ENCODE data around the gene MARCHF2. TPM values are rescaled to one million over a fixed set of nuclear protein-coding genes. Genes with fewer than 3 reads are reported as not detected.

MARCHF2 gene
- total RNA-seq, 1 donor from 2014 or later: 21.3 TPM

DNA sequence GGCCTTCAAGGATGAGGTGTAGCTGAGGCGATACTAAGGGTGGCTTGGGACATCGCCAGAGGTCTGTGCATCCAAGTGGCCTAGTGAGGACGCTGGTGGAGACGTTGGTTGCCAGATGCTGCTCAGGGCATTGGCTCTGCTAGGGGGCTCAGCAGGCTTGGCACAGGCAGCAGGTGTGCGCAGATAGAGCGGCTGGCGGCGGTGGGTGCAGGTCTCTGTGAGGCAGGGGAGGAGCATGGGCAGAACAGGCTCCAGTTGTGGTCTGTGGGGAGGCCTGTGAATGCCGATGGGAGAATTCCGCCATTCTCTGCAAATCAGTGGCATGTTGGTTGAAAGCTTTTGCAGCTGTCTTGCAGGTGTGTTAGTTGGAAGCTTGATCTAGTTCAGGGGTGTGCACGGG is 68.1 kb downstream of the MARCHF2 start:
- H3K27ac Mint-ChIP-seq: peak overlapping the region; percentile 74
- peaks cover 19% of the 10 kb centered on the region for H3K36me3 Mint-ChIP-seq (ENCODE audit: insufficient read depth)

DNA sequence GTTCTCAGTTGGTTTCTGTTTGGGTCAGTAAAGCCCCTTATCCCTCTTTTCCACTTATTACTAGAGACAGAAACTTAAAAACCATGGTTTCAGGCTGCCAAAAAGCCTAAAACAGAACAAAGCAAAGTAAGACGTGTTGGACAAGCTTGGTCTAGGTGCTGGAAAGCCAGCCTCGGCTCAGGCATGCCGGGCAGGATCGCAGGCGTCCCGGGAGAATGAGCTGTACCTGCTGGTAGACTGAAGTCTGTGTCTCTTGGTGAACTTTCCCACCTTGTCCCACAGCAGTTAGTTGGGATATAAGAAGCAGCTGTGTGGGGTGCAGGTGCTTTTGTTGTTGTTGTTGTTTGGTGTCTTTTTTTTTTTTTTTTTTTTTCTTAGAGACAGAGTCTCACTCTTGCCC is 68.5 kb downstream of the MARCHF2 start:
- Mint-ChIP-seq H3K27me3 (no peaks in the 10 kb centered on the region), H3K9me3 (ENCODE audit: low read depth) (no peaks in the 10 kb centered on the region), H3K27ac (peak overlapping the region; percentile 74), H3K36me3 (ENCODE audit: insufficient read depth) (peaks cover 19% of the 10 kb centered on the region), H3K4me3 (ENCODE audit: low read depth) (no peak overlapping the region), H3K4me1 (ENCODE audit: low read depth) (peaks cover 6% of the 10 kb centered on the region)
- DNase-seq (ENCODE audit: low spot score, unreplicated experiment): no peak
- TF ChIP-seq, protein P1, sequence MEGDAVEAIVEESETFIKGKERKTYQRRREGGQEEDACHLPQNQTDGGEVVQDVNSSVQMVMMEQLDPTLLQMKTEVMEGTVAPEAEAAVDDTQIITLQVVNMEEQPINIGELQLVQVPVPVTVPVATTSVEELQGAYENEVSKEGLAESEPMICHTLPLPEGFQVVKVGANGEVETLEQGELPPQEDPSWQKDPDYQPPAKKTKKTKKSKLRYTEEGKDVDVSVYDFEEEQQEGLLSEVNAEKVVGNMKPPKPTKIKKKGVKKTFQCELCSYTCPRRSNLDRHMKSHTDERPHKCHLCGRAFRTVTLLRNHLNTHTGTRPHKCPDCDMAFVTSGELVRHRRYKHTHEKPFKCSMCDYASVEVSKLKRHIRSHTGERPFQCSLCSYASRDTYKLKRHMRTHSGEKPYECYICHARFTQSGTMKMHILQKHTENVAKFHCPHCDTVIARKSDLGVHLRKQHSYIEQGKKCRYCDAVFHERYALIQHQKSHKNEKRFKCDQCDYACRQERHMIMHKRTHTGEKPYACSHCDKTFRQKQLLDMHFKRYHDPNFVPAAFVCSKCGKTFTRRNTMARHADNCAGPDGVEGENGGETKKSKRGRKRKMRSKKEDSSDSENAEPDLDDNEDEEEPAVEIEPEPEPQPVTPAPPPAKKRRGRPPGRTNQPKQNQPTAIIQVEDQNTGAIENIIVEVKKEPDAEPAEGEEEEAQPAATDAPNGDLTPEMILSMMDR (IDR thresholded peaks at IDR 0.05; ENCODE audit: unreplicated experiment): no peak

More for the DNA sequence above, 68.1 kb downstream of the MARCHF2 start:
- TF ChIP-seq, protein P1 (IDR thresholded peaks at IDR 0.05; ENCODE audit: unreplicated experiment): no peak
- Mint-ChIP-seq H3K4me1 (ENCODE audit: low read depth) (peaks cover 6% of the 10 kb centered on the region), H3K9me3 (ENCODE audit: low read depth) (no peaks in the 10 kb centered on the region), H3K27me3 (no peaks in the 10 kb centered on the region), H3K4me3 (ENCODE audit: low read depth) (no peak overlapping the region)
- DNase-seq (ENCODE audit: low spot score, unreplicated experiment): no peak

DNA sequence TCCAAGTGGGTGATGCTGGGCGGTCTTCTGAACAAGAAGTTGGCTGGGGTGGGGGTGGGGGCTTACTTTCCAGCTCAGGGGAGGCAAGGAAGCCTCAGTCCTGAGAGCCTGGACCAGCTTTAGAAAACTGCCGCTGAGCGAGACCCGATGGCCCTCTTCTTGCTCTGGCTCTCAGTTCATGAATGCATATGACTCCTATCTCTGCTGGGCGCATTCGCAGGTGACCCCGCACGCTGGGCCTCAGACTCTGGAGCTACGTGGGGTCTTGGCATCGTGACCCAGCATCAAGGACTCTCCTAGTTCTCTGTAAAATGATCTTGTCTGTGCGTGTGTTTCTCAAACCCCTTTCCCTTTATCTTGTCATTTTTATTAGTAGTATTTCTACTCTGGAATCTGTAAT is 69.6 kb downstream of the MARCHF2 start:
- Mint-ChIP-seq H3K27me3 (no peaks in the 10 kb centered on the region), H3K36me3 (ENCODE audit: insufficient read depth) (peaks cover 24% of the 10 kb centered on the region), H3K4me3 (ENCODE audit: low read depth) (no peak overlapping the region), H3K4me1 (ENCODE audit: low read depth) (peaks cover 6% of the 10 kb centered on the region), H3K27ac (peak overlapping the region; percentile 71), H3K9me3 (ENCODE audit: low read depth) (no peaks in the 10 kb centered on the region)
- no peak for DNase-seq (ENCODE audit: low spot score, unreplicated experiment)
- TF ChIP-seq, protein P1 (IDR thresholded peaks at IDR 0.05; ENCODE audit: unreplicated experiment): no peak

DNA sequence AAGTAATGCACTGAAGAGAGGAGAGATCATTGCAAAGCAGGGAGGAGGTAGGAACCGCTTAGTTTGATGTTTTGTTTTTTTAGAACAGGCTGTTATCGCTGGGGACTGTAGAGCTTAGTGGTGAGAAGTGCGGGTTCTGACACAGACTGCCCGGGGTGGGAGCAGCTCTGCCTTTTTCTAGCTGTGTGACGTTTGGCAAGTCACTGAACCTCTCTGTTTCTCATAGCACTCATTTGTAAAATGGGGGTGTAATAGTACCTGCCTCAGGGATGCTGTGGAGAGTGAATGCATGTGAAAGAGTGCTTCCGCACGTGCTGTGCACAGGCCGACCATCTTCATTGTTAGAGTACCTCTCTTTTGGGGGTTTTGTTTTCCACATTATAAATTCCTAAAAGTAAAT is 70.1 kb downstream of the MARCHF2 start:
- Mint-ChIP-seq H3K4me1 (ENCODE audit: low read depth) (peaks cover 6% of the 10 kb centered on the region), H3K9me3 (ENCODE audit: low read depth) (no peaks in the 10 kb centered on the region), H3K27ac (peak overlapping the region; percentile 71), H3K4me3 (ENCODE audit: low read depth) (no peak overlapping the region), H3K27me3 (no peaks in the 10 kb centered on the region), H3K36me3 (ENCODE audit: insufficient read depth) (peaks cover 23% of the 10 kb centered on the region)
- TF ChIP-seq, protein P1 (IDR thresholded peaks at IDR 0.05; ENCODE audit: unreplicated experiment): no peak
- DNase-seq (ENCODE audit: low spot score, unreplicated experiment): no peak

DNA sequence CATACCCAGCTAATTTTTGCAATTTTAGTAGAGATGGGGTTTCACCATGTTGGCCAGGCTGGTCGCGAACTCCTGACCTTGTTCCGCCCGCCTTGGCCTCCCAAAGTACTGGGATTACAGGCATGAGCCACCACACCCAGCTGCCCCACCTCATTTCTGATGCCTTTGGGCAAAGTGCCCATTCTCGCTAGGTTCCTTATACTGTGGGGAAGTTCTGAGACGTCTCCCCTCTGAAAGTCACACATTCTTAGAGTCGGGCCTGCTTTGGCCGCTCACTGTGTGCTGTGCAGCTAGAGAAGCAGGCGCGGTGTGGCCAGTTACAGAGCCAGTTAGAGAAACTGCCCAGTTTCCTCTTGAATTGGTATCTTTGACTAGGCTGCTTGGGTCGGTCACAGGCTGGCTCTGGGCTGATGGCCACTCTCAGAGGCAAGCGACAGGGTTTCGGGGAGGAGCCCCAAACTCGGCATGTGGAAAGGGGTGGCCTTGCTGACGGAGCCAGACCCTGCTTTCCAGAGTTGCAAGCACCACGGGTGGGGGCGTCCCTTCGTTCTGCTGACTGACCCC is 71.3 kb downstream of the MARCHF2 start:
- Mint-ChIP-seq H3K36me3 (ENCODE audit: insufficient read depth) (peaks cover 25% of the 10 kb centered on the region), H3K27ac (no peak overlapping the region), H3K4me3 (ENCODE audit: low read depth) (no peak overlapping the region), H3K27me3 (no peaks in the 10 kb centered on the region), H3K9me3 (ENCODE audit: low read depth) (no peaks in the 10 kb centered on the region), H3K4me1 (ENCODE audit: low read depth) (peaks cover 6% of the 10 kb centered on the region)
- DNase-seq (ENCODE audit: low spot score, unreplicated experiment): no peak
- TF ChIP-seq, protein P1 (IDR thresholded peaks at IDR 0.05; ENCODE audit: unreplicated experiment): no peak

Measured in progenitor cell of endocrine pancreas (in vitro differentiated cells).